ENCODE data around the gene NFIX.
"Not testable (repeated sequence)": the region's sequence is repeated elsewhere in the genome, so short reads cannot be mapped to it uniquely, and the experiment has no call there.

The NFIX gene

GRCh38 chr19:12994701-12995595 lies at the start of gene NFIX:
Gene NFIX, plus strand, starts transcription at chr19:12995475. Its CDS starts 363 bp downstream, at chr19:12995838.
- H3K27me3 ChIP-seq (ENCODE audit: control insufficient read depth in 1 of 2, insufficient read depth in 2 of 2, low read length in 2 of 2), result no peaks in the 10 kb centered on the region
- peak within 1 kb of the TSS; percentile 72 to 74 for H3K9ac ChIP-seq (ENCODE audit: low read length in 2 of 2)
- H3K4me3 ChIP-seq (ENCODE audit: low read length in 2 of 2), result peak within 1 kb of the TSS; percentile 87 to 90
- peak within 1 kb of the TSS; percentile 95 for H3K27ac ChIP-seq (ENCODE audit: low read length)
- peaks cover 39% of the 10 kb centered on the region for H3K4me1 ChIP-seq (ENCODE audit: control insufficient read depth, insufficient read depth, low read length)
- peaks cover 0 to 10% of the 10 kb centered on the region in 2 donors for H3K36me3 ChIP-seq (ENCODE audit: control insufficient read depth in 2 of 2, insufficient read depth in 2 of 2, low read length in 2 of 2)
- no peaks in the 10 kb centered on the region for H3K9me3 ChIP-seq (ENCODE audit: control insufficient read depth in 2 of 2, low read length in 2 of 2)

- Histone ChIP-seq H3K9ac (ENCODE audit: low read length in 2 of 2) (peak within 1 kb of the TSS; percentile 81 to 88), H3K27ac (ENCODE audit: low read length) (peak within 1 kb of the TSS; percentile 73), H3K27me3 (ENCODE audit: control insufficient read depth in 1 of 2, insufficient read depth in 2 of 2, low read length in 2 of 2) (no peaks in the 10 kb centered on the region), H3K4me3 (ENCODE audit: low read length in 2 of 2) (peak within 1 kb of the TSS; percentile 87 to 99), H3K9me3 (ENCODE audit: control insufficient read depth in 2 of 2, low read length in 2 of 2) (no peaks in the 10 kb centered on the region), H3K36me3 (ENCODE audit: control insufficient read depth in 2 of 2, insufficient read depth in 2 of 2, low read length in 2 of 2) (peaks cover 46 to 51% of the 10 kb centered on the region in 2 donors), H3K4me1 (ENCODE audit: control insufficient read depth, insufficient read depth, low read length) (peaks cover 37% of the 10 kb centered on the region)
Observed at GRCh38 chr19:12945479-12946091, 49.7 kb upstream of the NFIX start, which contains the start of gene RAD23A. Gene RAD23A, plus strand, starts transcription at chr19:12945862. Its CDS starts 87 bp downstream, at chr19:12945949.

GRCh38 chr19:12946092-12946721 lies 49.1 kb upstream of the NFIX start:
- Histone ChIP-seq H3K27ac (ENCODE audit: low read length) (peak overlapping the region; percentile 73), H3K36me3 (ENCODE audit: control insufficient read depth in 2 of 2, insufficient read depth in 2 of 2, low read length in 2 of 2) (peaks cover 40 to 48% of the 10 kb centered on the region in 2 donors), H3K9me3 (ENCODE audit: control insufficient read depth in 2 of 2, low read length in 2 of 2) (no peaks in the 10 kb centered on the region), H3K4me3 (ENCODE audit: low read length in 2 of 2) (peak overlapping the region; percentile 87 to 99), H3K27me3 (ENCODE audit: control insufficient read depth in 1 of 2, insufficient read depth in 2 of 2, low read length in 2 of 2) (no peaks in the 10 kb centered on the region), H3K9ac (ENCODE audit: low read length in 2 of 2) (peak overlapping the region; percentile 81 to 88), H3K4me1 (ENCODE audit: control insufficient read depth, insufficient read depth, low read length) (peaks cover 32% of the 10 kb centered on the region)

GRCh38 chr19:12946731-12947496 lies 48.4 kb upstream of the NFIX start:
- Histone ChIP-seq H3K36me3 (ENCODE audit: control insufficient read depth in 2 of 2, insufficient read depth in 2 of 2, low read length in 2 of 2) (peaks cover 38 to 47% of the 10 kb centered on the region in 2 donors), H3K4me1 (ENCODE audit: control insufficient read depth, insufficient read depth, low read length) (peaks cover 28% of the 10 kb centered on the region), H3K4me3 (ENCODE audit: low read length in 2 of 2) (peak overlapping the region; percentile 87 to 99), H3K27ac (ENCODE audit: low read length) (no peak overlapping the region), H3K9ac (ENCODE audit: low read length in 2 of 2) (peak overlapping the region; percentile 81 to 88), H3K9me3 (ENCODE audit: control insufficient read depth in 2 of 2, low read length in 2 of 2) (no peaks in the 10 kb centered on the region), H3K27me3 (ENCODE audit: control insufficient read depth in 1 of 2, insufficient read depth in 2 of 2, low read length in 2 of 2) (no peaks in the 10 kb centered on the region)

GRCh38 chr19:12947702-12948611 lies 47.3 kb upstream of the NFIX start:
- H3K9ac ChIP-seq (ENCODE audit: low read length in 2 of 2), result peak overlapping the region in 1 of 2 donors; percentile 44
- peaks cover 34 to 47% of the 10 kb centered on the region in 2 donors for H3K36me3 ChIP-seq (ENCODE audit: control insufficient read depth in 2 of 2, insufficient read depth in 2 of 2, low read length in 2 of 2)
- no peak overlapping the region for H3K4me3 ChIP-seq (ENCODE audit: low read length in 2 of 2)
- no peak overlapping the region for H3K27ac ChIP-seq (ENCODE audit: low read length)
- H3K4me1 ChIP-seq (ENCODE audit: control insufficient read depth, insufficient read depth, low read length), result peaks cover 30% of the 10 kb centered on the region
- H3K9me3 ChIP-seq (ENCODE audit: control insufficient read depth in 2 of 2, low read length in 2 of 2), result no peaks in the 10 kb centered on the region
- H3K27me3 ChIP-seq (ENCODE audit: control insufficient read depth in 1 of 2, insufficient read depth in 2 of 2, low read length in 2 of 2), result no peaks in the 10 kb centered on the region

GRCh38 chr19:12948612-12949362 lies 46.5 kb upstream of the NFIX start:
- H3K36me3 ChIP-seq (ENCODE audit: control insufficient read depth in 2 of 2, insufficient read depth in 2 of 2, low read length in 2 of 2), result peaks cover 28 to 42% of the 10 kb centered on the region in 2 donors
- H3K9me3 ChIP-seq (ENCODE audit: control insufficient read depth in 2 of 2, low read length in 2 of 2), result no peaks in the 10 kb centered on the region
- H3K4me3 ChIP-seq (ENCODE audit: low read length in 2 of 2), result no peak overlapping the region
- peaks cover 31% of the 10 kb centered on the region for H3K4me1 ChIP-seq (ENCODE audit: control insufficient read depth, insufficient read depth, low read length)
- no peak overlapping the region for H3K27ac ChIP-seq (ENCODE audit: low read length)
- no peak overlapping the region for H3K9ac ChIP-seq (ENCODE audit: low read length in 2 of 2)
- no peaks in the 10 kb centered on the region for H3K27me3 ChIP-seq (ENCODE audit: control insufficient read depth in 1 of 2, insufficient read depth in 2 of 2, low read length in 2 of 2)

- Histone ChIP-seq H3K27ac (ENCODE audit: low read length) (no peak overlapping the region), H3K36me3 (ENCODE audit: control insufficient read depth in 2 of 2, insufficient read depth in 2 of 2, low read length in 2 of 2) (peaks cover 36 to 44% of the 10 kb centered on the region in 2 donors), H3K9ac (ENCODE audit: low read length in 2 of 2) (no peak overlapping the region), H3K4me1 (ENCODE audit: control insufficient read depth, insufficient read depth, low read length) (peaks cover 35% of the 10 kb centered on the region), H3K9me3 (ENCODE audit: control insufficient read depth in 2 of 2, low read length in 2 of 2) (no peaks in the 10 kb centered on the region), H3K27me3 (ENCODE audit: control insufficient read depth in 1 of 2, insufficient read depth in 2 of 2, low read length in 2 of 2) (no peaks in the 10 kb centered on the region), H3K4me3 (ENCODE audit: low read length in 2 of 2) (no peak overlapping the region)
Observed at GRCh38 chr19:12949363-12950283, 45.7 kb upstream of the NFIX start.

GRCh38 chr19:12952050-12952449 lies 43.2 kb upstream of the NFIX start:
- H3K27ac ChIP-seq (ENCODE audit: low read length); H3K27me3 ChIP-seq (ENCODE audit: control insufficient read depth in 1 of 2, insufficient read depth in 2 of 2, low read length in 2 of 2); H3K9me3 ChIP-seq (ENCODE audit: control insufficient read depth in 2 of 2, low read length in 2 of 2); H3K4me3 ChIP-seq (ENCODE audit: low read length in 2 of 2); H3K9ac ChIP-seq (ENCODE audit: low read length in 2 of 2): not testable (repeated sequence)
- H3K4me1 ChIP-seq (ENCODE audit: control insufficient read depth, insufficient read depth, low read length), result peaks cover 36% of the 10 kb centered on the region
- peaks cover 39 to 46% of the 10 kb centered on the region in 2 donors for H3K36me3 ChIP-seq (ENCODE audit: control insufficient read depth in 2 of 2, insufficient read depth in 2 of 2, low read length in 2 of 2)

Measured in stomach smooth muscle (tissue), 2 donors.